Measurements from ENCODE around the gene SOX8.

The SOX8 gene

DNA sequence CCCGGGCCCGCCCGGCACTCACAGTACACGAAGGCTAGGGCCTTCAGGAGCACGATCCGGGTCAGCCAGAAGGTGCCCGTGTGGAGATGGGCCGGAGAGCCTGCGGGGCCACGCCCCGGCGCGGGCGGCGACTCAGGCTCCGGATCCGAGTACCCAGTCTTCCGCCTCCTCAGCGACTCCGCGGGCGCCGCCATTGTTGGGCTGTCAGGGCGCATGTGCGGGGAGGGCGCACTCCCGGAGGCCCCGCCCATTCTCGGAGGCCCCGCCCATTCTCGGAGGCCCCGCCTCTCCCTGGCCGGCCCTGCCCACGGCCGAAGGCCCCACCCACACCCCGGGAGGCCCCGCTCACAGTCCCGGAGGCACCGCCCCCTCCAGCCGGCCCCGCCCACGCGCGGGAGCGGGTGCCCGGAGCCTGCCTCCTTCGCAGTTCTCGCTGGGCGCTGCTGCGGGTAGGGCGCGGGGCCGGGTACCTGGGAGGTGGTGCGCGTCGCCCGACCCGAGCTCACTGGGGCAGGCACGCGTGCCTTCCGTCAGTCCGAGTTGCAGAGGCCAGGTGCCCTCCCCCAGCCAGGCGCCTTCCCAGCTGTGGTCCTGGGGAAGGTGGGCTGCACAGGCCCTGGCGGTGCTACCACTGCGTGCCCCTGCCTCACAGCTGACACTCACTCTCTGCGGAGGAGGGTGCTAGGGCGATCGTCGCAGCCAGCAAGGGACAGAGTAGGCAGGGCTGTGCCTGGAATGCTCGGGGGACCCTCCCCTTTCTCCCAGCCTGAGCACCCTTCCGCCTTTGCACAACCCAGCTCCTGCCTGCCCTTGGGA, 10.6 kb upstream of the SOX8 start, which contains the start of gene LMF1 (continued):
- TF ChIP-seq ZNF132 (tag by site-specific recombination; IDR thresholded peaks at IDR 0.05; ENCODE audit: borderline replicate concordance) (no peak), GLI2 (tag by site-specific recombination; IDR thresholded peaks at IDR 0.05; ENCODE audit: borderline replicate concordance, low read depth) (no peak), ZXDB (tag by site-specific recombination; IDR thresholded peaks at IDR 0.05) (peak; percentile 67), ZIC2 (tag by site-specific recombination; IDR thresholded peaks at IDR 0.05) (peak; percentile 8; the same call in 1 of the 2 replicates), ZBTB20 (tag by site-specific recombination; IDR thresholded peaks at IDR 0.05) (peak; percentile 64; the same call in 1 of the 2 replicates), ZNF341 (tag by site-specific recombination; IDR thresholded peaks at IDR 0.05; ENCODE audit: low read depth) (no peak), ZNF596 (tag by site-specific recombination; IDR thresholded peaks at IDR 0.05) (no peak), IKZF3 (tag by site-specific recombination; IDR thresholded peaks at IDR 0.05) (no peak), ZNF76 (tag by site-specific recombination; IDR thresholded peaks at IDR 0.05; ENCODE audit: borderline replicate concordance, low read depth) (peak; percentile 56; the same call in 1 of the 2 replicates), ZNF558 (tag by site-specific recombination; IDR thresholded peaks at IDR 0.05) (no peak), ZNF2 (tag by site-specific recombination; IDR thresholded peaks at IDR 0.05) (peak; percentile 61; the same call in 1 of the 2 replicates), ZNF530 (tag by site-specific recombination; IDR thresholded peaks at IDR 0.05; ENCODE audit: low read depth) (no peak), ZEB2 (tag by site-specific recombination; IDR thresholded peaks at IDR 0.05) (peak; percentile 50; the same call in 1 of the 2 replicates)
- TF ChIP-seq, protein P1, sequence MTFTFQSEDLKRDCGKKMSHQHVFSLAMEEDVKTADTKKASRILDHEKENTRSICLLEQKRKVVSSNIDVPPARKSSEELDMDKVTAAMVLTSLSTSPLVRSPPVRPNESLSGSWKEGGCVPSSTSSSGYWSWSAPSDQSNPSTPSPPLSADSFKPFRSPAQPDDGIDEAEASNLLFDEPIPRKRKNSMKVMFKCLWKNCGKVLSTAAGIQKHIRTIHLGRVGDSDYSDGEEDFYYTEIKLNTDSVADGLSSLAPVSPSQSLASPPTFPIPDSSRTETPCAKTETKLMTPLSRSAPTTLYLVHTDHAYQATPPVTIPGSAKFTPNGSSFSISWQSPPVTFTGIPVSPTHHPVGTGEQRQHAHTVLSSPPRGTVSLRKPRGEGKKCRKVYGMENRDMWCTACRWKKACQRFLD (tag by site-specific recombination; IDR thresholded peaks at IDR 0.05), result no peak
- TF ChIP-seq, protein P2, sequence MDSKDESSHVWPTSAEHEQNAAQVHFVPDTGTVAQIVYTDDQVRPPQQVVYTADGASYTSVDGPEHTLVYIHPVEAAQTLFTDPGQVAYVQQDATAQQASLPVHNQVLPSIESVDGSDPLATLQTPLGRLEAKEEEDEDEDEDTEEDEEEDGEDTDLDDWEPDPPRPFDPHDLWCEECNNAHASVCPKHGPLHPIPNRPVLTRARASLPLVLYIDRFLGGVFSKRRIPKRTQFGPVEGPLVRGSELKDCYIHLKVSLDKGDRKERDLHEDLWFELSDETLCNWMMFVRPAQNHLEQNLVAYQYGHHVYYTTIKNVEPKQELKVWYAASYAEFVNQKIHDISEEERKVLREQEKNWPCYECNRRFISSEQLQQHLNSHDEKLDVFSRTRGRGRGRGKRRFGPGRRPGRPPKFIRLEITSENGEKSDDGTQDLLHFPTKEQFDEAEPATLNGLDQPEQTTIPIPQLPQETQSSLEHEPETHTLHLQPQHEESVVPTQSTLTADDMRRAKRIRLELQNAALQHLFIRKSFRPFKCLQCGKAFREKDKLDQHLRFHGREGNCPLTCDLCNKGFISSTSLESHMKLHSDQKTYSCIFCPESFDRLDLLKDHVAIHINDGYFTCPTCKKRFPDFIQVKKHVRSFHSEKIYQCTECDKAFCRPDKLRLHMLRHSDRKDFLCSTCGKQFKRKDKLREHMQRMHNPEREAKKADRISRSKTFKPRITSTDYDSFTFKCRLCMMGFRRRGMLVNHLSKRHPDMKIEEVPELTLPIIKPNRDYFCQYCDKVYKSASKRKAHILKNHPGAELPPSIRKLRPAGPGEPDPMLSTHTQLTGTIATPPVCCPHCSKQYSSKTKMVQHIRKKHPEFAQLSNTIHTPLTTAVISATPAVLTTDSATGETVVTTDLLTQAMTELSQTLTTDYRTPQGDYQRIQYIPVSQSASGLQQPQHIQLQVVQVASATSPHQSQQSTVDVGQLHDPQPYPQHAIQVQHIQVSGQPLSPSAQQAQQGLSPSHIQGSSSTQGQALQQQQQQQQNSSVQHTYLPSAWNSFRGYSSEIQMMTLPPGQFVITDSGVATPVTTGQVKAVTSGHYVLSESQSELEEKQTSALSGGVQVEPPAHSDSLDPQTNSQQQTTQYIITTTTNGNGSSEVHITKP (tag by site-specific recombination; IDR thresholded peaks at IDR 0.05), result no peak
- TF ChIP-seq, protein P3, sequence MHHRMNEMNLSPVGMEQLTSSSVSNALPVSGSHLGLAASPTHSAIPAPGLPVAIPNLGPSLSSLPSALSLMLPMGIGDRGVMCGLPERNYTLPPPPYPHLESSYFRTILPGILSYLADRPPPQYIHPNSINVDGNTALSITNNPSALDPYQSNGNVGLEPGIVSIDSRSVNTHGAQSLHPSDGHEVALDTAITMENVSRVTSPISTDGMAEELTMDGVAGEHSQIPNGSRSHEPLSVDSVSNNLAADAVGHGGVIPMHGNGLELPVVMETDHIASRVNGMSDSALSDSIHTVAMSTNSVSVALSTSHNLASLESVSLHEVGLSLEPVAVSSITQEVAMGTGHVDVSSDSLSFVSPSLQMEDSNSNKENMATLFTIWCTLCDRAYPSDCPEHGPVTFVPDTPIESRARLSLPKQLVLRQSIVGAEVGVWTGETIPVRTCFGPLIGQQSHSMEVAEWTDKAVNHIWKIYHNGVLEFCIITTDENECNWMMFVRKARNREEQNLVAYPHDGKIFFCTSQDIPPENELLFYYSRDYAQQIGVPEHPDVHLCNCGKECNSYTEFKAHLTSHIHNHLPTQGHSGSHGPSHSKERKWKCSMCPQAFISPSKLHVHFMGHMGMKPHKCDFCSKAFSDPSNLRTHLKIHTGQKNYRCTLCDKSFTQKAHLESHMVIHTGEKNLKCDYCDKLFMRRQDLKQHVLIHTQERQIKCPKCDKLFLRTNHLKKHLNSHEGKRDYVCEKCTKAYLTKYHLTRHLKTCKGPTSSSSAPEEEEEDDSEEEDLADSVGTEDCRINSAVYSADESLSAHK (tag by site-specific recombination; IDR thresholded peaks at IDR 0.05), result 0 out of 2 replicates have a peak, but pooled peaks have one; percentile 10
- TF ChIP-seq, protein P4, sequence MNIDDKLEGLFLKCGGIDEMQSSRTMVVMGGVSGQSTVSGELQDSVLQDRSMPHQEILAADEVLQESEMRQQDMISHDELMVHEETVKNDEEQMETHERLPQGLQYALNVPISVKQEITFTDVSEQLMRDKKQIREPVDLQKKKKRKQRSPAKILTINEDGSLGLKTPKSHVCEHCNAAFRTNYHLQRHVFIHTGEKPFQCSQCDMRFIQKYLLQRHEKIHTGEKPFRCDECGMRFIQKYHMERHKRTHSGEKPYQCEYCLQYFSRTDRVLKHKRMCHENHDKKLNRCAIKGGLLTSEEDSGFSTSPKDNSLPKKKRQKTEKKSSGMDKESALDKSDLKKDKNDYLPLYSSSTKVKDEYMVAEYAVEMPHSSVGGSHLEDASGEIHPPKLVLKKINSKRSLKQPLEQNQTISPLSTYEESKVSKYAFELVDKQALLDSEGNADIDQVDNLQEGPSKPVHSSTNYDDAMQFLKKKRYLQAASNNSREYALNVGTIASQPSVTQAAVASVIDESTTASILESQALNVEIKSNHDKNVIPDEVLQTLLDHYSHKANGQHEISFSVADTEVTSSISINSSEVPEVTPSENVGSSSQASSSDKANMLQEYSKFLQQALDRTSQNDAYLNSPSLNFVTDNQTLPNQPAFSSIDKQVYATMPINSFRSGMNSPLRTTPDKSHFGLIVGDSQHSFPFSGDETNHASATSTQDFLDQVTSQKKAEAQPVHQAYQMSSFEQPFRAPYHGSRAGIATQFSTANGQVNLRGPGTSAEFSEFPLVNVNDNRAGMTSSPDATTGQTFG (tag by site-specific recombination; IDR thresholded peaks at IDR 0.05; ENCODE audit: borderline replicate concordance), result 0 out of 2 replicates have a peak, but pooled peaks have one; percentile 49
- TF ChIP-seq, protein P5, sequence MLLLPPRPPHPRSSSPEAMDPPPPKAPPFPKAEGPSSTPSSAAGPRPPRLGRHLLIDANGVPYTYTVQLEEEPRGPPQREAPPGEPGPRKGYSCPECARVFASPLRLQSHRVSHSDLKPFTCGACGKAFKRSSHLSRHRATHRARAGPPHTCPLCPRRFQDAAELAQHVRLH (tag by site-specific recombination; IDR thresholded peaks at IDR 0.05), result no peak

Measured in HEK293 (cell line).